Hypothalamus (tissue), 51 donors: ENCODE results near the gene LCT.
A peak's percentile ranks its signal among the peaks of the same experiment; 100 is the strongest.
"Not testable (repeated sequence)": the region's sequence is repeated elsewhere in the genome, so short reads cannot be mapped to it uniquely, and the experiment has no call there.

ENCODE experiments used
- DNase-seq, 51 donors: peaks; one replicate each; lab custom pipeline; 2025; lab: John Stamatoyannopoulos, UW

The LCT gene

DNA sequence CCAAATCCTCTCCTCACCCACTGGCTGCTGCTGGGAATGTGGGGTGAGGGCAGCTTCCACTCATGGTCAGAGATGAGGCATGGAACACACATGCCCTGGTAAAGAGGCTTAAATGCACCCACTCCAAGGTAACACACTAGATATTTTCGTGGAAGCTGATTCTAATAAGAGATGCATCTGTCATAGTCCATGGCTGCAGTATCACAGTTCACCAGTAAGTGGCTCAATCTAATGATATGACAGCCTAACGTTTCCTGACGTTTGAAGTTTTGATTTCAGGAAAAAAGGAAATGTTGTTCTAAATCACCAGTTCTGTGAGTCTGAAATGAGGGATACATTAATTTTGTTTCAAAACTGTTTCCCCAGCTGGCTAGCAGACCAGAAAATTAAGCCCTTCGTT lies 38.2 kb downstream of the LCT start:
- no peak for DNase-seq

DNA sequence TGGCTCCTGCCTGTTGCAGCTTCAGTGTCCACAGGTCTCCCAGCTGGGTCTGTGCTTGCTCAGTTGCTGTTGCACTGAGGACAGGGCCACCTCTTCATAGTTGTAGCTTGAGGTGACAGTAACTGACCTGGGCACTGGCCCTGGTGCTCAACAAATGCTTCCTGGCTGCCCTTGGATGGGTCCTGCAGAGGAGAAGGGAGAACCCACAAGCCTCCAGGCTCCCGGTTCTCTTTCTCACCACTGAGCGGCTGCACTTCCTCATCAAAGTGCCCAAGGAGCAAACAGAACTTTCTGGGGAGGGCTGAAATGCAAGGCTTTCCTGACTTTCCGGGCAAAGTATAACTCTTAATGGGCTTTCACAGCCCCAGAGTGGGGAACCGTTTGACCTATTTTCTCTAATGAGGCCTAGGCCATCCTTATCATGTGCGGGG lies 38.7 kb downstream of the LCT start:
- DNase-seq, result no peak

DNA sequence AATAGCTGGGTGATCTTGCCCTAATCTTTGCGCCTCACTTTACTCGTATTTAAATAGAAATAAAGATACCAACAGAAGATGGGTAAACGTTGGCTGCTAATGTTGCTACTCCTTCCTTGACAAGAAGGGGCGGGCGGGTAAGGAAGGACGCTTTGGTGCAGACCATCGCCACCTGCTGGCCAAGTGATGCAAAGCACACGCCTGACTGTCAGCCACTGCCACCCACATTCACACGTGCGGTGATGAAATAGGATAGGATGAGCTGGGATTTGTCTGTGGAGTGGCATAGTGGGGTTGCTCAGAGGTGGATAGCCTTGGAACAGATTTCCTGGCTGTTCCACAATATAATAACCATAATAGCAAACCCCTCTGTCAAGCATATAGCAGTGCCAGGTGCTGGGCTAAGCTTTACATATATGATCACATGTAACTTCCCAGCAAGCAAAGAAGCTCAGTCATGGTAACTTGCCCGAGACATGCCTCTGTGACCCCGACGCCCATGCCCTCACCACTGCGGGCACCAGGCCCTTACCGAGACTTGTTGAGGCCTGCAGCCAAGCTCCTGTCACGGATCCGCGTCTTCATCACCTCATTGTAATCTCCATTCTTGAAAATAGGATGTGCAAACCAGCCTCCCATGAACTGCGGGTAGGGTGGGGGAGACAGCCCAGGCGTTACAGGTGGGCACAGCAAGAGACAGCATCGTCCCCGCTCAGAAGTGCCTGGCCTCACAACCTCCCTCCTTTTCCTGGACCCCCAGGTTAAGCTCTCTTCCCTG lies 39.3 kb downstream of the LCT start:
- DNase-seq, result peak in 35 of 51 donors; percentile 1 to 64 (median 26)

DNA sequence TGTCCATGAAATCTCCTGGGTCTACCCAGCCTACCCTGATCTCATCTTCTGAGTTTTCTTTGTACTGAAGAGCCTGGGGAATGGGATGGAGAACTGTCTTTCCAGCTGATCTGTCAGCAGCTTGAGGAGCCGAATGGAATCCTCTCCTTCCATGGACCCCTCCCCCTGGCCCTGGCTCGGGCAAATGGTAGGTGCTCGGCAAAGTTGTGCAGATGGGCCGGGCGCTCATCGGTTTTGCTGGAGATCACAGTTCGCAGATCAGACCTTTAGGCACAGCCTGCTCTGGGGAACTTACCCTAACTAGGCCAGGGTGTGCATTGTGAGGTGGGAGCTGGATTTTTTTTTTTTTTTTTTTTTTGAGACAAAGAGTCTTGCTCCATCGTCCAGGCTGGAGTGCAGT lies 40.4 kb downstream of the LCT start:
- no peak for DNase-seq

DNA sequence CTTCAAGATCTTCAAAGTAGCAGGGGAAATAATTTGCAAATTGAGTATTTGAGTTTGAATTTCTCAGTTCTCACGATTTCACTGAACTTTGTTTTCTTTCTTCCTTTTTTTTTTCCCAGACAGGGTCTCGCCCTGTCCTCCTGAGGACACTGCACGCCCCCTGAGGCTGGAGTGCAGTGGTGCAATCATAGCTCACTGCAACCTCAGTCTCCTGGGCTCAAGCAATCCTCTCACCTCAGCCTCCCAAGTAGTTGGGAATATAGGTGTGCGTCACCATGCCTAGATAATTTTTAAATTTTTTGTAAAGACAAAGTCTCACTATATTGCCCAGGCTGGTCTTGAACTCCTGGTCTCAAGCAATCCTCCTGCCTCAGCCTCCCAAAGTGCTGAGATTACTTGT lies 41.3 kb downstream of the LCT start:
- DNase-seq, result not testable (repeated sequence)

DNA sequence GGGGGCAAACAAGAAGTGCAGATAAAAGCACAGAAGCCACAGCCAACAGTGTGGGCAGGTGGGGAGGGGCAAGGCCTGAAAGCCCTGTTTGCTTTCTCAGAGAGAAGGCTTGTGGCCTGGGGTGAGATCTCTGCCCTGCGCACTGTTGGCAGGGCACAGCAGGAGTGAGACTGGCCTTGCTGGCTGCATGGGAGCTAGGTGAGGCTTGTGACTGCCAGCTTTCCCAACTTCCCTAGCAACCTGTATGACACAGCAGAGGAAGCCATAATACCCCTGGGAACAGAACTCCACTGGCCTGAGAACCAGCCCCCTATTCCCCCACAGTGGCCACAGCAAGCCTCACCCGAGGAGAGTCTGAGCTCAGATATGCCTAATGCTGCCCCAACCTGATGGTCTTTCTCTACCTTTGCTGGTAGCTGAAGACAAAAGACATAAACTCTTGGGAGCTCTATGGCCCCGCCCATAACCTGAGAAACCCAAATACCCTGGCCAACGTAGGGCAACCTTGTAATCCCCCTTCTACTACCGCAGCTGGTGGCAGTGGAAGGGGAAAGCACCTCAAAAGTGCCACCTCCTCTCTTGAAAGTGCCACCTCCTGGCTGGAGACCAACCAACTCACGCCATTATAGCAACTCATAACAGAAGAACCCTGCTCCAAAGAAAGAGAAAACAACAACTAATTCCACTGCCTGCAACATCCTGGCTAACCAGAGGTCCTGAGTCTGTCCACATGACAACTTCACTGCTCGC lies 44.4 kb downstream of the LCT start:
- no peak for DNase-seq

DNA sequence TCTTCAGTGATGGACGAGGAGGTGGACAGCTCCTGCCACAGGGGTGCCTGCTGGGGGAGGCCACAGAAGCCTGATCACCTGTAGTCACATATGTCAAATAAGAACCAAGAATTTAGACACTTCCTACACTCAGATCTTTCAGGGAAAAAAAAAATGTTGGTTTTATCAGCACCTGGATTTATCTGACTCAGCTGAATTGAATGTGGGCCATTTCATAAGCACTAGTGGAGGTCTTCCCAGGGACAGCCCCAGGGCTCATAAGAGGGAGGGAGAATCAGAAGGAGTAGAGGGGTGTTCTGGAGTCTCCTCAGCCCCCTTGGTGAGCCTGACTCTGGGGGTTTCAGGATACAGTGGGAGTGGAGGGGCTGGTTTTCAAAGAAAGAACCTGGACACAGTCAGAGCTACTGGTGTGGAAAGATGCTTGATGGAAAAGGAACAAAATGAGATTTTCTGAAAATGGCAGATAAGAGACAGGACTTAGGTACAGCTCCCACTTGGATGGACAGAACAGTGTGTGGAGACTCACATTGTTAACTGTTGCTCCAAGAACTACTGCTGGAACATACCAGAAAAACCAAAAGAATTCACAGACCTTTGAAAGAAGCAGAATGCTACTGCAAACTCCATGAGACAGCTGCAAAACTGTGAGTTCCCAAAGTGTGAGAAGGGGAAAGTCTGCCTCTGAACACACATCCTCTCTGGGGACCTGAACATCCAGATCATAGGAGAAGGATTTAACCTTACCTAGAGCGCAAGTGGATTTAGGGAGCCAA lies 45.4 kb downstream of the LCT start:
- DNase-seq, result no peak

DNA sequence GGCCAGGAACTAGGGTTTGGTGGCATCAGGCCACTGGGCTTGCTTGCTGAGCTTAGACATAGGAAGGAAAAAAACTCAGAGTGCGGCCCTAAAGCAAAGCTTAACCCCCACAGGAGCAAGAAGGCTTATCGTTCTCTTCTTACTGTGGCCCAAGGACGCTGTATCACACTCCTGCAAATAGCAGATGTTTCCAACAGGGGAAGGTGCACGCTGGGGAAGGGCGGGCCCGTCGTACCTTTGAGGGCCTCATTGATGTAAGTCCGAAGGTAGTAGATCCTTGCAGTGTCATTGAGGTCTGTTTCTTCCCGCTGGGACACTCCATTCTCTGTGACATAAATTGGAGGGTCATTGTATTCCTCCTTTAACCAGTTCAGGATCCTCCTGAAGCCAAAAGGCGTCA lies 46.6 kb downstream of the LCT start:
- DNase-seq, result no peak

DNA sequence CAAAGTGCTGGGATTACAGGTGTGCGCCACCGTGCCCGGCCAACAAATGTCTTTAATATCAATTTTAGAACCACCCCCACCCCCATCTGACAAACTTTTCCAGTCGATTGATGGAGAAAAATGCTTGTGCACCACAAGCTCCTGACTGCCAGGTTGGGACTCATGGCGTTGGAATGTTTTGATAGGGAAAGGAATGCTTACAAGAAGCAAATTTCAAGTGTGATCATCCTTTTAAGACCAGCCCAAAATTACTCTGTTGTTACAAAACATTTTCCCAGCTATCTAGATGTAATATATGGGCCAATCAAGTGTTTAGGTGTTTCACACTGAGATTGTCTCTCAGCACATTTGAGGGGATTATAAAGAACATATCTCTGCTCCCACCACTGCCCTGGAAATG lies 50.2 kb downstream of the LCT start:
- DNase-seq, result no peak

DNA sequence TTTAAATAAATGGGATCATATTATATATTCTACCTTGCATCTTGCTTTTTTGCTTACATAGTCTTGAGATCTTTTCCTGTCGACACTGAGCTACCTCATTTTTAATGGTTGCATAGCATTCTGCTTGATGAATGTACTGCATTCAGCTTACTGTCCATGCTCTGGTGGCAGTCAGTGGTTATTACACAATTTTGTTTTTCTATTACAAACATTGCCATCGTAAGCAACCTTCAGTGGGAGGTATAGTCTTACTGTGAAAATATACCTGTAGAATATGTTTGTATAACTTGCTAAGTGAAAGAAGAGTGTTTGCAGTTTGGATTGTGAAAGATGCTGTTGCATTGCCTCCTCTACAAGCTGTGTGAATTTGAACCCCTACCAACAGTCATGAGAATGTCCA lies 52.0 kb downstream of the LCT start:
- no peak for DNase-seq

DNA sequence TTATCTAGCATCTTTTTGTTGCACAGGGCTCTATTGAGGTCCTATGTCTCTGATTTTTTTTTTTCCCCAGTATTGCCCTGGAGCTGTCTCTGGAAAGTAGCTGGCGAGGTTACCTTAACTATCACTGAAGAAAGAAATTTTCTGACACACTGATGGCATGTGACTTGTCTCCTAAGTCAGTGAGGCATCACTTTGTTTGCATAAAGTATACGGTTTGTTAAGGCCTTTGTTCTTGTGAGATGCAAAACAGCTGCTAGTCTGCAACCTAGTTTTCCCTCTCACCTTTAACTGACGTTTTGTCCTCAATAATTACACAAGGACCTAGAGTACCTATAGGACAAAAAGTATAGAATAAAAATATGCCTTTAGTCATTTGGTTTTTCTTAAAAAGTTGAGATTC lies 53.5 kb downstream of the LCT start:
- no peak for DNase-seq

DNA sequence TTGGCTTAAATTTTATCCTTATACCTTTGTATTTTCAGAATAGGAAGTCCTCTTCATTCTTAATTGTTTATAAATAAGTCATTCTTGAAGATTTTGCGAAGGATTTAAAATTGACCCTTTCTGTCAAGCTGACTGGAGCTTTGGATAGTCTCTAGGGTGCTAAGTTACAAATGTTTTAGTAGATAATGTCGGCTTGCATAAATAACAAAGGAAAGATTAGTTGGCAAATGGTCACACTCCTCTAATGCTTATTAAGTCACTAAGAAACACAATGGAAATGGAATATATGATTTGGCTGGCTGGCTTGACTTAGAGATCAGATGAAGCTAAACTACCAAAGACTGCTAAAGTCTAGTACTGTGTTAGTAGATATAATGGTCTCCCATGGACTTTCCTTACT lies 54.8 kb downstream of the LCT start:
- no peak for DNase-seq

DNA sequence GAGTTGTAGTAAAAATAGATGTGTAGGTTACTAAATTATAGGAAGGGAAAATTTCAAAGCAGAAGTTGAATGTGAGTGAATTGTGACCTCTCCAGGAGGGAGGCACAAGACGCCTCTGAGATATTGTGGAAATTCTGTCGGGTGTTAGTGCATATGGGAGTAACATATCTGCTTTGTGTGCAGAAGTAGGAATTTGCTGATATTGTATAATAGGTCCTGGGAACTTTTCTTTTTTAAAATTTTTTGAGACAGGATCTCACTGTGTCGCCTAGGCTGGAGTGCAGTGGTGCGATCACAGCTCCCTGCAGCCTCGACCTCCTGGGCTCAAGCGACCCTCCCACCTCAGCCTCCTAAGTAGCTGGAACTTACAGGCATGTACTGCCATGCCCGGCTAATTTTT lies 60.6 kb downstream of the LCT start:
- no peak for DNase-seq

DNA sequence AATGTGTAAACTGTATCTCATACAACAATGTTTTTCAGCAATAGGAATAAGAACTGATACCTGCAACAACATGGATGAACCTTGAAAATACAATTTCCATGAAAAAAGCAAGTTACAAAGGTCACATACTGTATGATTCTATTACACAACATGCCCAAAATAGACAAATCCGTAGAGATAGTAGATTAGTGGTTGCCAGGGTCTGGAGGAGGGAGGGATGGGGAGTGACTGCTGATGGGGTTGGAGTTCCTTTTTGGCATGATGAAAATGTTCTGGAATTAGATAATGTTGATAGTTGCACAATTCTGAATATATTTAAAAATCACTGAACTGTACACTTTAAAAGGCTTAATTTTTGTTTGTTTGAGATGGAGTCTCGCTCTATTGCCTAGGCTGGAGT lies 61.6 kb downstream of the LCT start:
- DNase-seq, result no peak

DNA sequence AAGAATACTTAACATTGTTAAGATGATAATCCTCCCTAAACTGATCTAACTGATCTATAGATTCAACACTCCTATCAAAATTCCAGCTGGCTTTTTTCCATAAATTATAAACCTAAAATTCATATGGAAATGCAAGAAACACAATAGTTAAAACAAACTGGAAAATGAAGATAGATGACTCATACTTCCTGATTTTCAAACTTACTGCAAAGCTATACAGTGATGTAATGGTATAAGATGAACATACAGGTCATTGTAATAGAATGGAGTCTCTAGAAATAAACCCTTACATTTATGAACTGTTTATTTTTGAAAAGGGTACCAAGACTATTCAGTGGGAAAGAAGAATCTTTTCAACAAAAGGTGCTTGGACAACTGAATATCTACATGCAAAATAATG lies 63.1 kb downstream of the LCT start:
- no peak for DNase-seq

DNA sequence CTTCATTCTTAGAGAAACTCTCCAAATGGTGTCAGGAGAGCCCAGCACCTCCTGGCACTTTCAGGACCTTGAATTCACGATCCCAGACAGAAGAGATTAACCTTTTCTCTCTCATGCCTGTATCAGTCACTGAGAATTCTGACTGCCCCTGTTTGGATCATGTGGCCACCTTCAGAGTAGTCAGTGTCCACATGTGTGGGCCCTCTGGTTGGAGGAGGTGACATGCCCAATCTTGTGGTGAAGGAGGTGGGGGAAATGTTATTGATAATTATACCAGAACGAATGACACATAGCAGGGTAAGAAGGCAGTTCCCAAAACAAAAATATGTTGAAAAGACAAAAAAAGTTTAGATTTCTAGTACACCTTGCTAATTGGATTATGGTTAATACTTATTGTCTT lies 63.7 kb downstream of the LCT start:
- no peak for DNase-seq

DNA sequence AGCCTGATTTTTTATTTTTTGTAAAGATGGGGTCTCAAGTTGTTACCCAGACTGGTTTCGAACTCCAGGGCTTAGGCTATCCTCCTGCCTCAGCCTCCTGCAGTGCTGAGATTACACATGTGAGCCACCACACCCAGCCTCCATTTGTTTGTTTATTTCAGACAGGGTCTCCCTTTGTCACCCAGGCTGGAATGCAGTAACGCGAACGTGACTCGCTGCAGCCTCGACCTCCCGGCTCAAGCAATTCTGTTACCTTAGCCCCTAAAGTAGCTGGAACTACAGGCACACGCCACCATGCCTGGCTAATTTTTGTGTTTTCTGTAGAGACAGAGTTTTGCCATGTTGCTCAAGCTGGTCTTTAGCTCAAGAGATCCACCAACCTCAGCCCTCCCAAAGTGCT lies 68.1 kb downstream of the LCT start:
- no peak for DNase-seq

DNA sequence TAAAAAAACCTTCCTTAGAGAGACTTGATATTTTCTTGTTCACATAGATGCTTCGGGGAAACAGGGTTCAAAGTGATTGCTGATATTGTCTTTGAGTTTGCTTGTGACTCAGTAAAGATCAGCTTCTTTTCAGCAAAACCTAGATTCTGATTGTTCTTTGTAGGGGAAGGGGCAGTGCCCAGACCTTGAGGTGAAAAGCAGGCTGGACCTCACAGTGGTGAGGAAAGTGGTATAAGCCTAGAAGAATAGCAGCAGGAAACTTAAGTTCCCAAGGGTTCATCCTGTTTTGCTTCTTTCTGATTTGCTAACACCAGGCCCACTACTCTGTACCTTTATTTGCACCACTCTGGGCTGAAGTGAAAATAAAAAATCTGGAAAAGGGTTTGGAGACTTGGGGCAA lies 74.5 kb downstream of the LCT start:
- DNase-seq, result no peak

DNA sequence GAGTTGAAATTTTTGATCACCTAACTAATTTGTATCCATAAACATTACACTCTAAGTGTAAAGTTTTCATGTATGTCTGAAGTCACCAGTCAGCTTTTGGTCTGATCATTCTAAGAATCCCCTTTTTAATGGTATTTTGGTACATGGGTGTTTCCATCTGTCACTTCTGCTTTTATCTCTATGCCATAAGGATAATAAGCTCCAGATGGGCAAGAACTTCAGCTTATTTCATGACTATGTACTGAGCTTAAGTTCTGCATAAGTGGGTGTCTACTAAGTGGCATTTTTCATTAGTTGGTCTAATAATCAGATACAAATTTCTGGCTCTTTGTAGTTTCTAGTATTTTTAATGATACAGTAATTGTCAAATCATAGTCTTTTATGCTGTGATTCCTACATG lies 75.0 kb downstream of the LCT start:
- no peak for DNase-seq

DNA sequence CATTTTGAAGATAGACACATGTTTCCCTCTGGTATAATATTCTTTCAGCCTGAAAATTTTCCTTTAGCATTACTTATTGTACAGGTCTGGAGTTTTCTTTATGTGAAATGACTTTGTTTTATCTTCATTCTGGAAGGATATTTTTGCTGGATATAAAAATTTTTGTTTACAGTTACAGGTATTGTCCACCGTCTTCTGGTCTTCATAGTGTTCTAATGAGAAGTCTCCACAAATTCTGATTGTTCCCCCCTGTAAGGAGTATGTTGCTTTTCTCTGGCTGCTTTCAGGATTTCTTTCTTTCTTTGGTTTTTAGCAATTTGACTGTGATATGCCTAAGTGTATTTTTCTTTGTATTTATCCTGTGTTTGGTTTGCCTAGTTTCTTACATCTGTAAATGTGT lies 80.3 kb downstream of the LCT start:
- no peak for DNase-seq

DNA sequence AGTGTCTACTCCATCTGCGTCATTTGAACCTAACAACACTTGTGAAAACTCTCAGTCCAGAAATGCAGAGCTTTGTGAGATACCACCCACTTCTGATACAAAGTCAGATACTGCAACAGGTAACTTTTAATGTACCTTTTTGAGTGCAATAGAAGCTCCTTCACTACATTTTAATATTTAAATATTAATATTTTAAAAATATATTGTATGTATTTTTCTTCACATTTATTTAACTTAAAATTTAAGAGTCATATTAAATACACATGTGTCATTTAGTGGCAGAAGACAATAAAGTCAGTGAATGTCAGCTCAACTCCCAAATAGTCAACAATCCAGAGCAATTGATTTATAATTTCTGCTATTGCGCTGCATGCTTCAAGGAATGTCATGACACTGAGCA lies 81.4 kb downstream of the LCT start:
- no peak for DNase-seq

DNA sequence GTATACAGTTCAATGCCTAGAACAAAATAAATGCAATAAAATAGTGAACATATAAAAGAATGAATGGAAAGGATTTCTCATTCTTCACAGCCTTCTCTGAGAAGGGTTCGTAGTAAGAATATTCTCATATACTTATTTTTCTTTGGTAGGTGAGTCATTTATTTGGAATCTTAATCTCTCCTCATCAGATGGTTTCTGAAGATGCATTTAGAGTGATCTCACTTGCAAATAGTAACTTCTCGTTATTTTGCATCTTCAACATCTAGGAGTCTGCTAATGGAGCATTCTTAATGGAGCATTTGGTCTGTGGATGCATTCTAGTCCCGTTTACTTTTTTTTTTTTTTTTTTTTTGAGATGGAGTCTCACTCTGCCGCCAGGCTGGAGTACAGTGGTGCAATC lies 91.4 kb downstream of the LCT start:
- no peak for DNase-seq
